Measurements from ENCODE around the gene PGLYRP1. TPM values are rescaled to one million over a fixed set of nuclear protein-coding genes. Genes with fewer than 3 reads are reported as not detected.

PGLYRP1 gene
- total RNA-seq, 1 experiment from 2014 or later, result not detected

- intact Hi-C loops (cut with micrococcal nuclease), result loop anchor here (1.0 kb wide), 1 partner anchor 10 kb away; no protein-coding TSS in a partner anchor
- no peak for TF ChIP-seq MAX (IDR thresholded peaks at IDR 0.05)
- TF ChIP-seq ATF3 (IDR thresholded peaks at IDR 0.05), result no peak
- no peak for TF ChIP-seq EZH2phosphoT487 (IDR thresholded peaks at IDR 0.05; ENCODE audit: borderline replicate concordance)
- no peak for TF ChIP-seq TCF7L2 (IDR thresholded peaks at IDR 0.05; ENCODE audit: borderline replicate concordance, extremely low read depth, insufficient read depth, insufficient read length)
- TF ChIP-seq POLR2AphosphoS5 (IDR thresholded peaks at IDR 0.05; ENCODE audit: low read depth, low read length), result no peak
- no peak for TF ChIP-seq SRF (IDR thresholded peaks at IDR 0.05; ENCODE audit: low read depth)
- TF ChIP-seq, protein P1, sequence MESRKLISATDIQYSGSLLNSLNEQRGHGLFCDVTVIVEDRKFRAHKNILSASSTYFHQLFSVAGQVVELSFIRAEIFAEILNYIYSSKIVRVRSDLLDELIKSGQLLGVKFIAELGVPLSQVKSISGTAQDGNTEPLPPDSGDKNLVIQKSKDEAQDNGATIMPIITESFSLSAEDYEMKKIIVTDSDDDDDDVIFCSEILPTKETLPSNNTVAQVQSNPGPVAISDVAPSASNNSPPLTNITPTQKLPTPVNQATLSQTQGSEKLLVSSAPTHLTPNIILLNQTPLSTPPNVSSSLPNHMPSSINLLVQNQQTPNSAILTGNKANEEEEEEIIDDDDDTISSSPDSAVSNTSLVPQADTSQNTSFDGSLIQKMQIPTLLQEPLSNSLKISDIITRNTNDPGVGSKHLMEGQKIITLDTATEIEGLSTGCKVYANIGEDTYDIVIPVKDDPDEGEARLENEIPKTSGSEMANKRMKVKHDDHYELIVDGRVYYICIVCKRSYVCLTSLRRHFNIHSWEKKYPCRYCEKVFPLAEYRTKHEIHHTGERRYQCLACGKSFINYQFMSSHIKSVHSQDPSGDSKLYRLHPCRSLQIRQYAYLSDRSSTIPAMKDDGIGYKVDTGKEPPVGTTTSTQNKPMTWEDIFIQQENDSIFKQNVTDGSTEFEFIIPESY (IDR thresholded peaks at IDR 0.05; ENCODE audit: extremely low read depth, insufficient replicate concordance, low read length), result no peak
- TF ChIP-seq RAD21 (IDR thresholded peaks at IDR 0.05; ENCODE audit: low read depth), result no peak
- TF ChIP-seq CEBPB (IDR thresholded peaks at IDR 0.05; ENCODE audit: low read depth), result no peak
- TF ChIP-seq ZNF274 (IDR thresholded peaks at IDR 0.05; ENCODE audit: low read depth, low read length), result no peak
- no peak for TF ChIP-seq ZFX (IDR thresholded peaks at IDR 0.05)
- TF ChIP-seq EGR1 (IDR thresholded peaks at IDR 0.05; ENCODE audit: low read depth), result no peak
- TF ChIP-seq CBX3 (IDR thresholded peaks at IDR 0.05; ENCODE audit: low read depth), result no peak
- TF ChIP-seq, protein P2, sequence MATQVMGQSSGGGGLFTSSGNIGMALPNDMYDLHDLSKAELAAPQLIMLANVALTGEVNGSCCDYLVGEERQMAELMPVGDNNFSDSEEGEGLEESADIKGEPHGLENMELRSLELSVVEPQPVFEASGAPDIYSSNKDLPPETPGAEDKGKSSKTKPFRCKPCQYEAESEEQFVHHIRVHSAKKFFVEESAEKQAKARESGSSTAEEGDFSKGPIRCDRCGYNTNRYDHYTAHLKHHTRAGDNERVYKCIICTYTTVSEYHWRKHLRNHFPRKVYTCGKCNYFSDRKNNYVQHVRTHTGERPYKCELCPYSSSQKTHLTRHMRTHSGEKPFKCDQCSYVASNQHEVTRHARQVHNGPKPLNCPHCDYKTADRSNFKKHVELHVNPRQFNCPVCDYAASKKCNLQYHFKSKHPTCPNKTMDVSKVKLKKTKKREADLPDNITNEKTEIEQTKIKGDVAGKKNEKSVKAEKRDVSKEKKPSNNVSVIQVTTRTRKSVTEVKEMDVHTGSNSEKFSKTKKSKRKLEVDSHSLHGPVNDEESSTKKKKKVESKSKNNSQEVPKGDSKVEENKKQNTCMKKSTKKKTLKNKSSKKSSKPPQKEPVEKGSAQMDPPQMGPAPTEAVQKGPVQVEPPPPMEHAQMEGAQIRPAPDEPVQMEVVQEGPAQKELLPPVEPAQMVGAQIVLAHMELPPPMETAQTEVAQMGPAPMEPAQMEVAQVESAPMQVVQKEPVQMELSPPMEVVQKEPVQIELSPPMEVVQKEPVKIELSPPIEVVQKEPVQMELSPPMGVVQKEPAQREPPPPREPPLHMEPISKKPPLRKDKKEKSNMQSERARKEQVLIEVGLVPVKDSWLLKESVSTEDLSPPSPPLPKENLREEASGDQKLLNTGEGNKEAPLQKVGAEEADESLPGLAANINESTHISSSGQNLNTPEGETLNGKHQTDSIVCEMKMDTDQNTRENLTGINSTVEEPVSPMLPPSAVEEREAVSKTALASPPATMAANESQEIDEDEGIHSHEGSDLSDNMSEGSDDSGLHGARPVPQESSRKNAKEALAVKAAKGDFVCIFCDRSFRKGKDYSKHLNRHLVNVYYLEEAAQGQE (IDR thresholded peaks at IDR 0.05; ENCODE audit: low read depth), result no peak
- no peak for TF ChIP-seq POLR2A (IDR thresholded peaks at IDR 0.05; ENCODE audit: borderline replicate concordance, extremely low read depth, insufficient read depth, insufficient read length)
- TF ChIP-seq EZH2 (IDR thresholded peaks at IDR 0.05), result no peak
- TF ChIP-seq CTCF (IDR thresholded peaks at IDR 0.05 in 2 of 3, conservative IDR thresholded peaks at IDR 0.05 in 1 of 3; ENCODE audit: borderline replicate concordance in 1 of 3, insufficient read depth in 1 of 3, low read depth in 2 of 3, low read length in 2 of 3), result no peak
- TF ChIP-seq SIN3A (IDR thresholded peaks at IDR 0.05; ENCODE audit: low read depth), result no peak
- no peak for TF ChIP-seq FOSL1 (IDR thresholded peaks at IDR 0.05; ENCODE audit: low read depth)
- TF ChIP-seq JUND (IDR thresholded peaks at IDR 0.05), result no peak
- no peak for ATAC-seq
- H3K36me3 ChIP-seq (ENCODE audit: control insufficient read depth in 1 of 2, insufficient read depth in 2 of 2, low read length in 2 of 2), result no peaks in the 10 kb centered on the region
- H4K20me1 ChIP-seq (ENCODE audit: insufficient read depth), result 0 out of 2 replicates have a peak, but pooled peaks cover 7% of the 10 kb centered on the region
- H3K27ac ChIP-seq (ENCODE audit: low read depth, low read length), result no peak overlapping the region
- no peak overlapping the region for H3K4me2 ChIP-seq (ENCODE audit: low read length)
- H3K79me2 ChIP-seq (ENCODE audit: insufficient read depth, low read length), result no peaks in the 10 kb centered on the region
- no peaks in the 10 kb centered on the region for H3K9me2 ChIP-seq (ENCODE audit: insufficient read depth)
- H3K9me3 ChIP-seq (ENCODE audit: control insufficient read depth in 1 of 2, insufficient read depth in 1 of 2, low read depth in 1 of 2, low read length in 2 of 2), result no peaks in the 10 kb centered on the region
- DNase-seq (ENCODE audit: low read depth, low spot score), result no peak
- ChIA-PET CTCF (no interaction called here), RAD21 (ENCODE audit: low non-redundant PET in 1 of 2, low total read pairs in 2 of 2, uncharacterized antibody in 2 of 2, unreplicated experiment in 2 of 2) (no interaction called here), POLR2A (no interaction called here)
- no peak overlapping the region for H3K4me3 ChIP-seq (replicated peaks in 1 of 2; ENCODE audit: low read depth in 1 of 2, low read length in 2 of 2)
- peaks cover 0 to 6% of the 10 kb centered on the region in 2 experiments; a peak in 1 of 4 replicates for H3K4me1 ChIP-seq (ENCODE audit: control insufficient read depth in 1 of 2, insufficient read depth in 2 of 2, low read length in 2 of 2)
- BruUV-seq (replicated peaks), result no TSS peak
- H3K27me3 ChIP-seq (ENCODE audit: insufficient read depth, low read length), result peaks cover 67% of the 10 kb centered on the region
- no peak overlapping the region for H2AFZ ChIP-seq (ENCODE audit: low read depth, low read length, poor library complexity, severe bottlenecking)
- no peak overlapping the region for H3K9ac ChIP-seq (ENCODE audit: low read length)
These were observed 37.2 kb upstream of the PGLYRP1 start for GRCh38 chr19:46060012-46060411.

Data from HCT116 (cell line).